Body of pancreas (tissue), 4 donors: ENCODE measurements around the gene NOVA1. TPM values are rescaled to one million over a fixed set of nuclear protein-coding genes. Genes with fewer than 3 reads are reported as not detected.
A peak's percentile ranks its signal among the peaks of the same experiment; 100 is the strongest.
"Not testable (repeated sequence)": the region's sequence is repeated elsewhere in the genome, so short reads cannot be mapped to it uniquely, and the experiment has no call there.

Experiments used
- ATAC-seq: fragments of 150-250 bp; one replicate; pipeline ENCODE4 v1.9.1; 2016
- DNase-seq, 4 donors: peaks; one replicate each; pipeline ENCODE4 v3.0.0-alpha.2; 2019
- H3K27ac ChIP-seq, 4 donors: fragments of 200-600 bp; sonication (generic); 1 replicate in 3 of 4; 2 replicates in 1 of 4; pipeline versions ENCODE4 v1.5.1 to v1.6.1; 2016 to 2019; ENCODE audit warnings: mild to moderate bottlenecking in 1 of 4, mixed read lengths in 1 of 4, moderate library complexity in 1 of 4
- H3K27me3 ChIP-seq, 2 donors: fragments of 200-600 bp; sonication (generic); one replicate each; pipeline ENCODE4 v1.6.0; 2016; ENCODE audit warnings: mild to moderate bottlenecking in 1 of 2
- H3K36me3 ChIP-seq, 2 donors: fragments of 200-600 bp; sonication (generic); replicated peaks in 1 of 2; 2 replicates each; pipeline ENCODE4 v1.5.1; 2016; ENCODE audit warnings: low read depth in 2 of 2; ENCODE audit not compliant: insufficient read depth in 1 of 2
- H3K4me1 ChIP-seq: fragments of 200-600 bp; sonication (generic); one replicate; pipeline ENCODE4 v1.6.0; 2016
- H3K4me3 ChIP-seq, 2 donors: fragments of 200-600 bp; sonication (generic); 1 replicate in 1 of 2; 2 replicates in 1 of 2; pipeline ENCODE4 v1.5.1; 2016 to 2019
- H3K9me3 ChIP-seq, 3 donors: fragments of 200-600 bp; sonication (generic); 1 replicate in 2 of 3; 2 replicates in 1 of 3; pipeline ENCODE4 v1.5.1; 2016
- POLR2A ChIP-seq, 3 donors: fragments of 450-650 bp; IDR thresholded peaks; one replicate each; pipeline ENCODE4 v1.6.1; 2016; ENCODE audit warnings: antibody characterized with exemption in 3 of 3, mild to moderate bottlenecking in 2 of 3
- WGBS, 2 donors: methylation state at CpG; one replicate each; pipeline ENCODE4 v1.1.5; 2017; 5-methylcytosine and 5-hydroxymethylcytosine counted together
- intact Hi-C: fragments of 100-400 bp; cut with DNase I; formaldehyde crosslinking; loops from one replicate; pipeline ENCODE4 v1.15.1; 2023
- total RNA-seq, 2 donors: library from RNA; depleted of rRNA; stranded (reverse); fragments of >200 nt; gene quantifications; one replicate each; pipeline ENCODE4 v1.1.0, GENCODE V29; 2016
- TF ChIP-seq, protein P1 (sequence below), 7 experiments: fragments of 450-650 bp in 4 of 7; fragments of 200-600 bp in 3 of 7; sonication (generic) in 3 of 7; IDR thresholded peaks; one replicate each; pipeline ENCODE4 v1.5.1; 2016 to 2019; ENCODE audit warnings: antibody characterized with exemption in 7 of 7

NOVA1 gene, protein sequence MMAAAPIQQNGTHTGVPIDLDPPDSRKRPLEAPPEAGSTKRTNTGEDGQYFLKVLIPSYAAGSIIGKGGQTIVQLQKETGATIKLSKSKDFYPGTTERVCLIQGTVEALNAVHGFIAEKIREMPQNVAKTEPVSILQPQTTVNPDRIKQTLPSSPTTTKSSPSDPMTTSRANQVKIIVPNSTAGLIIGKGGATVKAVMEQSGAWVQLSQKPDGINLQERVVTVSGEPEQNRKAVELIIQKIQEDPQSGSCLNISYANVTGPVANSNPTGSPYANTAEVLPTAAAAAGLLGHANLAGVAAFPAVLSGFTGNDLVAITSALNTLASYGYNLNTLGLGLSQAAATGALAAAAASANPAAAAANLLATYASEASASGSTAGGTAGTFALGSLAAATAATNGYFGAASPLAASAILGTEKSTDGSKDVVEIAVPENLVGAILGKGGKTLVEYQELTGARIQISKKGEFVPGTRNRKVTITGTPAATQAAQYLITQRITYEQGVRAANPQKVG
- 1 to 10 TPM in 1 of 2 donors, under 1 TPM in 1; 0.78 to 6.9 TPM for total RNA-seq

DNA sequence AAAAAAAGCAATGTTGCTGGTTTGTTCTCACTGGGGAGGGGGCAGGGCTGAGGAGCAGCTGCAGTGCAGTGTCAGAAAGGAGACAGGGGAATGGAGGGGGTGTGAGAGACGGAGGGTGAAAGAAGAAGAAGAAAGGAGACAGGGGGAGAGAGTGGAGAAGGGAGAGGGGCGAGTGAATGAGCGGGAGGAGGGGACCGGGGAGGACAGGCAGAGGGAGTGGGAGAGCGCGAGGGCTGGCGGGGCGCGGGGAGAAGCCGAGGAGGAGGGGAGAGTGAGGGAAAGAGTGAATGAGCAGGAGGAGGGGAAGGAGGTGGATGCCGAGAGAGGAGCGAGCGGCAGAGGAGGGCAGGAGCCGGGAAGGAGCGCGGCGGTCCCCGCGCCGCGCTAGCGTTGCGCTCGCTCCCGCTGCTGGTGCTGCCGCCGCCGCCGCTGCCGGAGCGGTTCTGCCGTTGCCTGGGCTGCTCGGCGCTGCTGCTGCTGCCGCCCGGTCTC lies at the start of gene NOVA1:
TSS of gene NOVA1 (minus strand) at position 445 of the 492 bp plus-strand sequence. CDS start 597 bp downstream, outside the sequence.
- no peaks in the 10 kb centered on the region for H3K36me3 ChIP-seq
- peak within 1 kb of the TSS; percentile 18 to 73 (median 56) for H3K27ac ChIP-seq
- 1 to 3% methylated on average over 22 to 36 of the region's 36 CpGs for WGBS, 2 donors
- ATAC-seq: peak; percentile 68
- H3K9me3 ChIP-seq: no peaks in the 10 kb centered on the region
- no peaks in the 10 kb centered on the region for H3K4me1 ChIP-seq
- peaks cover 0 to 7% of the 10 kb centered on the region in 2 donors for H3K27me3 ChIP-seq
- intact Hi-C loops: no loop called here
- TF ChIP-seq POLR2A (IDR thresholded peaks at IDR 0.05): peak in 2 of 3 donors; percentile 26 to 55
- TF ChIP-seq, protein P1, sequence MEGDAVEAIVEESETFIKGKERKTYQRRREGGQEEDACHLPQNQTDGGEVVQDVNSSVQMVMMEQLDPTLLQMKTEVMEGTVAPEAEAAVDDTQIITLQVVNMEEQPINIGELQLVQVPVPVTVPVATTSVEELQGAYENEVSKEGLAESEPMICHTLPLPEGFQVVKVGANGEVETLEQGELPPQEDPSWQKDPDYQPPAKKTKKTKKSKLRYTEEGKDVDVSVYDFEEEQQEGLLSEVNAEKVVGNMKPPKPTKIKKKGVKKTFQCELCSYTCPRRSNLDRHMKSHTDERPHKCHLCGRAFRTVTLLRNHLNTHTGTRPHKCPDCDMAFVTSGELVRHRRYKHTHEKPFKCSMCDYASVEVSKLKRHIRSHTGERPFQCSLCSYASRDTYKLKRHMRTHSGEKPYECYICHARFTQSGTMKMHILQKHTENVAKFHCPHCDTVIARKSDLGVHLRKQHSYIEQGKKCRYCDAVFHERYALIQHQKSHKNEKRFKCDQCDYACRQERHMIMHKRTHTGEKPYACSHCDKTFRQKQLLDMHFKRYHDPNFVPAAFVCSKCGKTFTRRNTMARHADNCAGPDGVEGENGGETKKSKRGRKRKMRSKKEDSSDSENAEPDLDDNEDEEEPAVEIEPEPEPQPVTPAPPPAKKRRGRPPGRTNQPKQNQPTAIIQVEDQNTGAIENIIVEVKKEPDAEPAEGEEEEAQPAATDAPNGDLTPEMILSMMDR (IDR thresholded peaks at IDR 0.05): no peak
- H3K4me3 ChIP-seq: peak within 1 kb of the TSS; percentile 37 to 63
- DNase-seq: peak in 1 of 4 donors; percentile 3

DNA sequence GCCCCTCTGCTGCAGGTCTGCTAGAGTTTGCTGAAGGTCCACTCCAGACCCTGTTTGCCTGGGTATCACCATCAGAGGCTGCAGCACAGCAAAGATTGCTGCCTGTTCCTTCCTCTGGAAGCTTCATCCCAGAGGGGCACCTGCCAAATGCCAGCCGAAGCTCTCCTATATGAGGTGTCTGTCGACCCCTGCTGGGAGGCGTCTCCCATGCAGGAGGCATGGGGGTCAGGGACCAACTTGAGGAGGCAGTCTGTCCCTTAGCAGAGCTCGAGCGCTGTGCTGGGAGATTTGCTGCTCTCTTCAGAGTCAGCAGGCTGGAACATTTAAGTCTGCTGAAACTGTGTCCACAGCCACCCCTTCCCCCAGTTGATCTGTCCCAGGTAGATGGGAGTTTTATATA lies 47.2 kb upstream of the NOVA1 start:
- H3K9me3 ChIP-seq, H3K27me3 ChIP-seq, H3K4me3 ChIP-seq, ATAC-seq, intact Hi-C loops, H3K36me3 ChIP-seq, H3K4me1 ChIP-seq, H3K27ac ChIP-seq: not testable (repeated sequence)
- WGBS, 2 donors: 59% methylated on average over 5 of the region's 5 CpGs
- DNase-seq: peak in 1 of 4 donors; percentile 10

DNA sequence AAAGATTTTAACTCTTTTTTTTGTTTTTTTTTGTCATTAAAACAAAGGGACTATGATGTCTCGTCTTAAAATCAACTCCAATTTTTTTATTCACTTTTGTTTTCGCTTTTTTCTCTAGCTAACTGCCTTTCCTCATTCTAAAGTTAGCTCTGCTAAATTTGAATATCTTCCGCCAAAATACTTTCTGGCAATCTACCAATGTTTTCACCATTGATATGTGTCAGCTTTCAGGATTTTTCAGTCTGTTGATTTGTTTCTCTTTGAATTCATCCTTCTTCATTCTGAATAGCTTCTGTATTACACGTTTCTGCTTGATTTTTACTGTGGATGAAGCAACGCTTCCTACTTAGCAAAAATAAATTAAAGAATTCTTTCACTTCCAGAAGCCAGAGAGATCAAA lies 38.7 kb upstream of the NOVA1 start:
- Histone ChIP-seq H3K27me3 (no peaks in the 10 kb centered on the region), H3K9me3 (no peaks in the 10 kb centered on the region), H3K4me3 (no peak overlapping the region), H3K36me3 (no peaks in the 10 kb centered on the region), H3K4me1 (no peaks in the 10 kb centered on the region), H3K27ac (no peak overlapping the region)
- DNase-seq (no peak), ATAC-seq (no peak)
- 47 to 52% methylated on average over 5 of the region's 5 CpGs for WGBS, 2 donors
- TF ChIP-seq, protein P1 (IDR thresholded peaks at IDR 0.05): no peak
- TF ChIP-seq POLR2A (IDR thresholded peaks at IDR 0.05): no peak
- intact Hi-C loops: no loop called here

DNA sequence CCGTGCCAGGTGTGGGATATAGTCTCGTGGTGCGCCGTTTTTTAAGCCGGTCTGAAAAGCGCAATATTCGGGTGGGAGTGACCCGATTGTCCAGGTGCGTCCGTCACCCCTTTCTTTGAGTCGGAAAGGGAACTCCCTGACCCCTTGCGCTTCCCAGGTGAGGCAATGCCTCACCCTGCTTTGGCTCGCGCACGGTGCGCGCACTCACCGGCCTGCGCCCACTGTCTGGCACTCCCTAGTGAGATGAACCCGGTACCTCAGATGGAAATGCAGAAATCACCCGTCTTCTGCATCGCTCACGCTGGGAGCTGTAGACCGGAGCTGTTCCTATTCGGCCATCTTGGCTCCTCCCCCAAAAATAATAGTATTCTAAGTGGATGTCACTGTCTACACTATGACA lies 37.1 kb upstream of the NOVA1 start:
- WGBS, 2 donors: 86 to 91% methylated on average over 24 to 25 of the region's 25 CpGs
- H3K9me3 ChIP-seq, H3K4me1 ChIP-seq, H3K27me3 ChIP-seq, H3K4me3 ChIP-seq, DNase-seq, ATAC-seq, H3K36me3 ChIP-seq, H3K27ac ChIP-seq, intact Hi-C loops: not testable (repeated sequence)

DNA sequence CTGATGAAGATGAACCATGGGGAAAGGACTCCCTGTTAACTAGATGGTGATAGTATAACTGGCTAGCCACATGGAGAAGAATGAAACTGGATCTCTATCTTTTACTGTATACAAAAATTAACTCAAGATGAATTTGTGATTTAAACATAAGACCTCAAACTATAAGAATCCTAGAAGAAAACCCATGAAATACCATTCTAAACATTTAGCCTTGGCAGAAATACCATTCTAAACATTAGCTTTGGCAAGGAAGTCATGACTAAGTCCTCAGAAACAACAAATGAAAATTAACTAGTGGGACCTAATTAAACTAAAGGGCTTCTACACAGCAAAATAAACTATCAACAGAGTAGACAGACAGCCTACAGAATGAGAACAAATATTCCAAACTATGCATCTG lies 28.4 kb upstream of the NOVA1 start:
- H3K27ac ChIP-seq: no peak overlapping the region

More for the DNA sequence above, 28.4 kb upstream of the NOVA1 start:
- Histone ChIP-seq H3K9me3 (no peaks in the 10 kb centered on the region), H3K27me3 (no peaks in the 10 kb centered on the region), H3K36me3 (no peaks in the 10 kb centered on the region), H3K4me1 (no peaks in the 10 kb centered on the region), H3K4me3 (no peak overlapping the region)
- DNase-seq: no peak
- no peak for ATAC-seq
- TF ChIP-seq POLR2A (IDR thresholded peaks at IDR 0.05): no peak
- TF ChIP-seq, protein P1 (IDR thresholded peaks at IDR 0.05): no peak
- intact Hi-C loops: no loop called here
